GM23248 (cell line): ENCODE results near the gene KIF13A.

Experiments
- EZH2 ChIP-seq: fragments of 200-600 bp; sonication (generic); IDR thresholded peaks from 2 replicates; pipeline ENCODE4 v1.6.1; 2018; ENCODE audit warnings: antibody characterized with exemption, mild to moderate bottlenecking; ENCODE audit not compliant: insufficient read depth, poor library complexity, severe bottlenecking
- EZH2phosphoT487 ChIP-seq: fragments of 200-600 bp; sonication (generic); IDR thresholded peaks from 2 replicates; pipeline ENCODE4 v1.6.1; 2018; ENCODE audit warnings: antibody characterized with exemption, moderate library complexity, mild to moderate bottlenecking, low read depth; ENCODE audit not compliant: insufficient read depth

GRCh38 chr6:18025596-18025995, 38.2 kb upstream of the KIF13A start:
- TF ChIP-seq EZH2: no peak
- TF ChIP-seq EZH2phosphoT487: no peak
